ENCODE data around the gene RABAC1. TPM values are rescaled to one million over a fixed set of nuclear protein-coding genes. Genes with fewer than 3 reads are reported as not detected.
A peak's percentile ranks its signal among the peaks of the same experiment; 100 is the strongest.

Gene RABAC1
- total and polyA plus RNA-seq, 10 of the 15 experiments (the other 5 are each of a cell fraction or from before 2014, with no cell fraction given), result 10.9 to 115 (median 49.2) TPM

DNA sequence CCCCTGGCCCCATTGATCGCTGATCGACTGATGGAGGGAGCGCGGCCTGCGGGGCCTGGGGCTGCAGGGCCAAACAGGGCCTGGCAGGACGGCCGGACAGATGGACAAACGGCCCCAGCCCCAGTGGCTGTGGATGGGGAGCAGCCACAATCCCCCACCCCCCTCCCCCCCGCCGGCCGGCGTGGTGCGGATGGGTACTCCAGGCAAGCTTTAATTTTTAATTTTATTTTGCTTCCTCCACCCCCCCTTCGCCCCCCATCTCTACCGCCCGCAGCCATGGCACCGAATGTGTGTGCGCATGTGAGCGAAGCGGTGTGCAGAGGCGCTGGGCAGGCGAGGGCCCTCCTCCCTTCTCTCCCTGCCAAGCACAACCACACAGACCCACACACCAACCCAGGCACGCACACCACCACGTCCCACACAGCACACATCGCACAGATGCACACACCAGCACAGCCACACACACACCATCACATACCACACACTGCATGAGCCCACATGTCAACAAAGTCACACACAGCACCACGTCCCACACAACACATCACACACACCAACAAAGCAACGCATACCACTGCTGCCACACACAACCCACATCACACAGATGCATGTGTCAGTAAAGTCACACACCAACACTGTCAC lies 43.2 kb downstream of the RABAC1 start:
- TF ChIP-seq NR2F1 (conservative IDR thresholded peaks at IDR 0.05), result no peak
- TF ChIP-seq HDGF (IDR thresholded peaks at IDR 0.05), result 0 out of 2 replicates have a peak, but pooled peaks have one; percentile 29
- peak; percentile 4 for TF ChIP-seq PBX3 (IDR thresholded peaks at IDR 0.05; ENCODE audit: insufficient replicate concordance, low read depth, low read length)
- Histone ChIP-seq H3K27ac (ENCODE audit: control insufficient read depth, insufficient read depth) (no peak overlapping the region), H3K9ac (ENCODE audit: control insufficient read depth, insufficient read depth, low read length) (no peak overlapping the region), H2AFZ (ENCODE audit: control insufficient read depth, low read depth, low read length) (no peak overlapping the region), H3K79me2 (ENCODE audit: control insufficient read depth, insufficient read depth, low read length) (no peaks in the 10 kb centered on the region), H3K4me3 (no peak overlapping the region), H4K20me1 (ENCODE audit: control insufficient read depth, insufficient read depth) (peaks cover 6% of the 10 kb centered on the region; the same call in 1 of the 2 replicates), H3K4me2 (ENCODE audit: control insufficient read depth, insufficient read depth) (no peak overlapping the region), H3K9me3 (replicated peaks; ENCODE audit: control insufficient read depth, insufficient read depth, low read length) (no peaks in the 10 kb centered on the region; the same call in 2 of the 3 replicates), H3K36me3 (ENCODE audit: control insufficient read depth in 2 of 2, insufficient read depth in 2 of 2, low read length in 1 of 2) (no peaks in the 10 kb centered on the region), H3K27me3 (replicated peaks in 1 of 2; ENCODE audit: control insufficient read depth in 2 of 2, insufficient read depth in 2 of 2, low read length in 1 of 2) (peaks cover 3 to 4% of the 10 kb centered on the region in 2 experiments; a peak in 3 of 4 replicates), H3K4me1 (ENCODE audit: control insufficient read depth, insufficient read depth, low read length) (no peaks in the 10 kb centered on the region)
- POLR2A ChIA-PET, result no interaction called here
- DNase-seq (ENCODE audit: low read depth, low spot score) (no peak), ATAC-seq (no peak), FAIRE-seq (no peak)
- BruUV-seq (replicated peaks), result no TSS peak
- intact Hi-C loops (cut with micrococcal nuclease; ENCODE audit: unreplicated experiment), result no loop called here
- RAD21 ChIA-PET (ENCODE audit: unreplicated experiment), result no interaction called here
- WGBS (ENCODE audit: insufficient coverage, insufficient replicate concordance, low lambda C conversion rate, missing lambda C conversion rate), result 39% methylated on average over 7 of the region's 27 CpGs
- CTCF ChIA-PET, result no interaction called here
- SMC1A ChIA-PET (ENCODE audit: uncharacterized antibody, unreplicated experiment), result no interaction called here
- in situ Hi-C loops (cut with MboI), result no loop called here

- peaks cover 6% of the 10 kb centered on the region; the same call in 1 of the 2 replicates for H4K20me1 ChIP-seq (ENCODE audit: control insufficient read depth, insufficient read depth)
- H3K9ac ChIP-seq (ENCODE audit: control insufficient read depth, insufficient read depth, low read length), result no peak overlapping the region
- H3K4me1 ChIP-seq (ENCODE audit: control insufficient read depth, insufficient read depth, low read length), result no peaks in the 10 kb centered on the region
- H2AFZ ChIP-seq (ENCODE audit: control insufficient read depth, low read depth, low read length), result no peak overlapping the region
- H3K9me3 ChIP-seq (replicated peaks; ENCODE audit: control insufficient read depth, insufficient read depth, low read length), result no peaks in the 10 kb centered on the region; the same call in 2 of the 3 replicates
- peaks cover 3 to 4% of the 10 kb centered on the region in 2 experiments; a peak in 3 of 4 replicates for H3K27me3 ChIP-seq (replicated peaks in 1 of 2; ENCODE audit: control insufficient read depth in 2 of 2, insufficient read depth in 2 of 2, low read length in 1 of 2)
- no peak overlapping the region for H3K4me3 ChIP-seq
- no peak for ATAC-seq
- POLR2A ChIA-PET, result no interaction called here
- SMC1A ChIA-PET (ENCODE audit: uncharacterized antibody, unreplicated experiment), result no interaction called here
- no peak for FAIRE-seq
- no peak overlapping the region for H3K27ac ChIP-seq (ENCODE audit: control insufficient read depth, insufficient read depth)
- intact Hi-C loops (cut with micrococcal nuclease; ENCODE audit: unreplicated experiment) (no loop called here), in situ Hi-C loops (cut with MboI) (no loop called here)
- H3K4me2 ChIP-seq (ENCODE audit: control insufficient read depth, insufficient read depth), result no peak overlapping the region; the same call in 1 of the 2 replicates
- no peaks in the 10 kb centered on the region for H3K79me2 ChIP-seq (ENCODE audit: control insufficient read depth, insufficient read depth, low read length)
- no peak for DNase-seq (ENCODE audit: low read depth, low spot score)
- RAD21 ChIA-PET (ENCODE audit: unreplicated experiment), result no interaction called here
- H3K36me3 ChIP-seq (ENCODE audit: control insufficient read depth in 2 of 2, insufficient read depth in 2 of 2, low read length in 1 of 2), result no peaks in the 10 kb centered on the region
- BruUV-seq (replicated peaks), result no TSS peak
- 14% methylated on average over 24 of the region's 38 CpGs for WGBS (ENCODE audit: insufficient coverage, insufficient replicate concordance, low lambda C conversion rate, missing lambda C conversion rate)
- CTCF ChIA-PET, result no interaction called here
- TF ChIP-seq CBX3 (IDR thresholded peaks at IDR 0.05; ENCODE audit: borderline replicate concordance, low read depth), result no peak
- no peak for TF ChIP-seq TAF1 (IDR thresholded peaks at IDR 0.05; ENCODE audit: borderline replicate concordance, low read depth, low read length)
- TF ChIP-seq HCFC1 (IDR thresholded peaks at IDR 0.05; ENCODE audit: low read length), result no peak
- no peak for TF ChIP-seq CBX5 (IDR thresholded peaks at IDR 0.05; ENCODE audit: low read depth)
- no peak for TF ChIP-seq ZNF687 (IDR thresholded peaks at IDR 0.05)
- TF ChIP-seq, protein P1, sequence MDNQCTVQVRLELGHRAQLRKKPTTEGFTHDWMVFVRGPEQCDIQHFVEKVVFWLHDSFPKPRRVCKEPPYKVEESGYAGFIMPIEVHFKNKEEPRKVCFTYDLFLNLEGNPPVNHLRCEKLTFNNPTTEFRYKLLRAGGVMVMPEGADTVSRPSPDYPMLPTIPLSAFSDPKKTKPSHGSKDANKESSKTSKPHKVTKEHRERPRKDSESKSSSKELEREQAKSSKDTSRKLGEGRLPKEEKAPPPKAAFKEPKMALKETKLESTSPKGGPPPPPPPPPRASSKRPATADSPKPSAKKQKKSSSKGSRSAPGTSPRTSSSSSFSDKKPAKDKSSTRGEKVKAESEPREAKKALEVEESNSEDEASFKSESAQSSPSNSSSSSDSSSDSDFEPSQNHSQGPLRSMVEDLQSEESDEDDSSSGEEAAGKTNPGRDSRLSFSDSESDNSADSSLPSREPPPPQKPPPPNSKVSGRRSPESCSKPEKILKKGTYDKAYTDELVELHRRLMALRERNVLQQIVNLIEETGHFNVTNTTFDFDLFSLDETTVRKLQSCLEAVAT (IDR thresholded peaks at IDR 0.05), result no peak
Observed at GRCh38 chr19:41915021-41915775, 43.9 kb downstream of the RABAC1 start.
